ENCODE data around the gene TRAF3IP3.

The TRAF3IP3 gene

DNA sequence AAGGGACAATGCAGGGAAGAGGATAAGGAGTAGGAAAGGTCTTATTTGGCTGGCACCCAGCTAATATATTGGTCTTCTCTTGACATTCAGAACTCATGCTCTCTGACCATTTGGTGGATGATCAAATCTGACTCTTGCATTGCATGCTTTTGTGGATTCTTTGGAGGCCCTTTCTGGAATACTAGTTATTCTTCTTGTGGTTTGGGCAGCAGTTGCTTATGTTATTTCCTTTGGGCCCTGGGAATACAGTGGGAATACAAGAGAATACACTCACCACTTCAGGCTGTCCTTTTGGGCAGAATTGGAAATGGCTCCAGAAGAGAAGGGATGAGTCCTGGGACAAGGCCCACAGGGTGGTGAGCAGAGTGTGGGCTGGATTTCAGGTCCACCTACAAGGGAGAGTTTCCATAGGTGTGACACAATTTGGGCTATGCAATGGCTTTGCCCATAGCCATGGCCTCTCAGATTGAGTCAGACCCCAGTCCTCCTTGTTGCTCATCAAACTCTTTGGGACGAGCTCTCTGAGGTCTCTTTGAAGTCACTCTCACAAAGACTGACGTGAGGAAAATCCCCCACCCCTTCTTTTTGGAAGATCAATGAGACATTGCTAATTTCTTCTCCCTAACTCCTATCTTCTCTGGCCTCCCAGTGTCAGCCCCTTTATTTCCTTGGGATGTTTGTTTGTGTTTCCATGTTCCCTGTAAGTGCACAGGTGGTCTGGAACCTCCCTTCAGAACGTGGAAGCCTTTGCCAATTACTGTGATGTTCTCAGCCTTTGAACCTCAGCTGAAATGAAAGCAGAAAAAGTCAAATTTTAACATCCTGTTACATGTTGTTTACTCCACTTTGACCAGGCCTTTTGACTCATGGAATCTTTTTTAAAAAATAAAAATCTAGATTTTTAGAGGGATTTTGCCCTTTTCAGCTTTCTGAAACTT, 31.8 kb upstream of the TRAF3IP3 start:
- TF ChIP-seq, protein P1, sequence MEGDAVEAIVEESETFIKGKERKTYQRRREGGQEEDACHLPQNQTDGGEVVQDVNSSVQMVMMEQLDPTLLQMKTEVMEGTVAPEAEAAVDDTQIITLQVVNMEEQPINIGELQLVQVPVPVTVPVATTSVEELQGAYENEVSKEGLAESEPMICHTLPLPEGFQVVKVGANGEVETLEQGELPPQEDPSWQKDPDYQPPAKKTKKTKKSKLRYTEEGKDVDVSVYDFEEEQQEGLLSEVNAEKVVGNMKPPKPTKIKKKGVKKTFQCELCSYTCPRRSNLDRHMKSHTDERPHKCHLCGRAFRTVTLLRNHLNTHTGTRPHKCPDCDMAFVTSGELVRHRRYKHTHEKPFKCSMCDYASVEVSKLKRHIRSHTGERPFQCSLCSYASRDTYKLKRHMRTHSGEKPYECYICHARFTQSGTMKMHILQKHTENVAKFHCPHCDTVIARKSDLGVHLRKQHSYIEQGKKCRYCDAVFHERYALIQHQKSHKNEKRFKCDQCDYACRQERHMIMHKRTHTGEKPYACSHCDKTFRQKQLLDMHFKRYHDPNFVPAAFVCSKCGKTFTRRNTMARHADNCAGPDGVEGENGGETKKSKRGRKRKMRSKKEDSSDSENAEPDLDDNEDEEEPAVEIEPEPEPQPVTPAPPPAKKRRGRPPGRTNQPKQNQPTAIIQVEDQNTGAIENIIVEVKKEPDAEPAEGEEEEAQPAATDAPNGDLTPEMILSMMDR (conservative IDR thresholded peaks at IDR 0.05; ENCODE audit: low read depth, low read length) = no peak
- H3K4me3 ChIP-seq (ENCODE audit: low read length) = no peak overlapping the region
- DNase-seq (ENCODE audit: low read depth) = no peak

DNA sequence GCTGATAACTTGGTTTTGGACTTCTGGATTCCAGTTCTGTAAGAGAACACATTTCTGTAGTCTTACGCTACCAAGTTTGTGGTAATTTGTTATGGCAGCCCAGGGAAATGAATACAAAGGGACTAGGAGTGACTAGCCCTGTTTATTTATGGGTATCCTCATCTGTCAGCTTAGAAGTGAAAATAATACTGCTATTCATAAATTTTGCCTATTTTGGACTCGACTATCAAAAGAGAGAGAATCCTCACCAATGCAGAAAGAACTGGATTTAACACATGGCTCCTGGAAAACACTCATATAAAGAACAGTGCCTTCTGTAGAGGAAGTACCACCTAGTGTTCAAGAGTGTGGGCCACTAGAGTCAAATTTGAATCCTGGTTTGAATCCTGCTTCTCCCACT, 28.6 kb upstream of the TRAF3IP3 start:
- no peak overlapping the region for H3K4me3 ChIP-seq (ENCODE audit: low read length)
- TF ChIP-seq, protein P1 (conservative IDR thresholded peaks at IDR 0.05; ENCODE audit: low read depth, low read length) = no peak
- no peak for DNase-seq (ENCODE audit: low read depth)

DNA sequence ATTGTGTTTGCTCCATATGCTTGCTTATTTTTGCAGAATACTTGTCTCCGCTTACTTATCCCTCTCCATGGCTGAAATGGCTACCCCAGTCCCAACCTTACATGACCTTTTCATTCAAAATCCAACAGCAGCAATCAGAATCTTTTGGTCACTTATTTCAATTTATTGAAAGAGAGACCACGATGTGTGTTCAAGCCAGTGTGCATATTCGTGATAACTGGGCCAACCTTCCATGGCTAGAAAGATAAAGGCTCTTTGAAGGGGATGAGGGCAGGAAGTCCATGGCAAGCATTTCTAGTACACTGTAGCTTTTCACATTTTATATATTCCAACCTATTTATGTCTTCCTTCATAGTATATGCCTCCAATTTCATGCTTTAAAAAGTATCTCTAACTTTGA, 28.1 kb upstream of the TRAF3IP3 start:
- no peak overlapping the region for H3K4me3 ChIP-seq (ENCODE audit: low read length)
- TF ChIP-seq, protein P1 (conservative IDR thresholded peaks at IDR 0.05; ENCODE audit: low read depth, low read length) = no peak
- DNase-seq (ENCODE audit: low read depth) = no peak

DNA sequence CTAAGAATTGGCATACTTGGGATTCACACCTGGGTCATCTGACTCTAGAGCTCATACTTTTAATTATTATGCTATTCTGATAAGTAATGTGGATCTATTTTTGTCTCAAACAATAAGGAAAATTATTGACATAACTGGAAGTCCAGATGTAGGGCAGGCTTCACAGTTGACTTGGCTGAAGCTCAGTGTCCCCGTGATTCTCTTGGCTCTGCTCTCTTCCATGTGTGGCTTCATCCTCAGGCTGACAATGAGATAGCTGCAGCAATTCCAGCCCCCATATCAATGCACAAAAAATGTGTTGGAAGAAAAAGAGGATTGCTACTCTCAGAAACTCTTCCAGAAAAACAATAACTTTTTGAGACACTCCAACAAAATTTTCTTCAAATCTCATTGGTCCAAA, 27.4 kb upstream of the TRAF3IP3 start:
- TF ChIP-seq, protein P1 (conservative IDR thresholded peaks at IDR 0.05; ENCODE audit: low read depth, low read length) = no peak
- no peak overlapping the region for H3K4me3 ChIP-seq (ENCODE audit: low read length)
- no peak for DNase-seq (ENCODE audit: low read depth)

DNA sequence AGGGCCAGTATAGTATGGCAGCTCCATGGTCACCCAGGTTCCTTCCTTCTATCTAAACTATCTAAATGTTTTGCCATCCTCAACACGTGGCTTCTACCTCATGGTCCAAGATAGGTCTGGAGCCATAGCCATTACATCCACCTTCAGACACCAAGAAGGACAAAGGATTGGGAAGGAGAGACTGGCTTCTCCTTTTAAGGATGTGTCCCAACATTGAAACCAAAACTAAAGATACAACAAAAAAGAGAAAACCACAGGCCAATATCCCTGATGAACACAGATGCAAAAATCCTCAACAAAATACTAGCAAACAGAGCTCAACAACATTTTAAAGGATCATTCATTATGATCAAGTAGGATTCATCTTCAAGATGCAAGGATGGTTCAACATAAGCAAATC, 26.4 kb upstream of the TRAF3IP3 start:
- no peak overlapping the region for H3K4me3 ChIP-seq (ENCODE audit: low read length)
- no peak for DNase-seq (ENCODE audit: low read depth)
- TF ChIP-seq, protein P1 (conservative IDR thresholded peaks at IDR 0.05; ENCODE audit: low read depth, low read length) = no peak

DNA sequence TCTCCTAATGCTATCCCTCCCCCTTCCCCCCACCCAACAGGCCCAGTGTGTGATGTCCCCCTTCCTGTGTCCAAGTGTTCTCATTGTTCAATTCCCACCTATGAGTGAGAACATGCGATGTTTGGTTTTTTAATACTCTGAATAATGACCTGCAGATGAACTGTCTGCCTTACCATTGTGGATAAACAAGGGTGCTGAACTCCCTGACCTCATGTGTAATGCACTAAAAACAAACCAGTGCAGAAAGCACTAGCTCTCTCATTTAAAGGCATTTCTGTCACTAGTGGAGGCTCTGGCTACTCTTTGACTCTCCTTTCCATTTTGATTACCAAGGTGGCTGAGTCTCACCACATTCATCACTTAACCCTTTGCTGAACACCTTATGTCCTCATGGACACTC, 23.1 kb upstream of the TRAF3IP3 start:
- DNase-seq (ENCODE audit: low read depth) = no peak
- TF ChIP-seq, protein P1 (conservative IDR thresholded peaks at IDR 0.05; ENCODE audit: low read depth, low read length) = no peak
- H3K4me3 ChIP-seq (ENCODE audit: low read length) = no peak overlapping the region
